Measurements from ENCODE around the gene DROSHA.
"Not testable (repeated sequence)": the region's sequence is repeated elsewhere in the genome, so short reads cannot be mapped to it uniquely, and the experiment has no call there.

The DROSHA gene

GRCh38 chr5:31375999-31376720, 155.7 kb downstream of the DROSHA start:
- DNase-seq = no peak

- DNase-seq = no peak
Observed at GRCh38 chr5:31372124-31372523, 159.8 kb downstream of the DROSHA start.

- no peak for DNase-seq
Observed at GRCh38 chr5:31366941-31367340, 165.0 kb downstream of the DROSHA start.

- no peak for DNase-seq
Observed at GRCh38 chr5:31365776-31366175, 166.1 kb downstream of the DROSHA start.

- DNase-seq = no peak
Observed at GRCh38 chr5:31364881-31365636, 166.8 kb downstream of the DROSHA start.

- DNase-seq = no peak
Observed at GRCh38 chr5:31362931-31363568, 168.8 kb downstream of the DROSHA start.

- DNase-seq = no peak
Observed at GRCh38 chr5:31362529-31362900, 169.4 kb downstream of the DROSHA start.

GRCh38 chr5:31361704-31362528, 170.0 kb downstream of the DROSHA start:
- DNase-seq = not testable (repeated sequence)

- no peak for DNase-seq
Observed at GRCh38 chr5:31361234-31361633, 170.7 kb downstream of the DROSHA start.

GRCh38 chr5:31359839-31360238, 172.1 kb downstream of the DROSHA start:
- no peak for DNase-seq

GRCh38 chr5:31357038-31357437, 174.9 kb downstream of the DROSHA start:
- DNase-seq = no peak

- no peak for DNase-seq
Observed at GRCh38 chr5:31355337-31355736, 176.6 kb downstream of the DROSHA start.
